NT2/D1 (cell line): ENCODE results near the gene GIPC1.

Source experiments
- SUZ12 ChIP-seq: IDR thresholded peaks from 2 replicates; pipeline ENCODE4 v1.6.1; 2011; ENCODE audit not compliant: insufficient read length, insufficient read depth; ENCODE audit errors: extremely low read depth
- YY1 ChIP-seq: IDR thresholded peaks from 2 replicates; pipeline ENCODE4 v1.6.1; 2011; ENCODE audit not compliant: insufficient read length, insufficient read depth
- ZNF274 ChIP-seq: IDR thresholded peaks from 2 replicates; pipeline ENCODE4 v1.6.1; 2011; ENCODE audit warnings: mild to moderate bottlenecking, low read depth, low read length

- TF ChIP-seq YY1 = no peak
- no peak for TF ChIP-seq ZNF274
- TF ChIP-seq SUZ12 = no peak
These were observed 7.4 kb upstream of the GIPC1 start for GRCh38 chr19:14503285-14503684.
